ENCODE results near the gene RNF123. TPM values are rescaled to one million over a fixed set of nuclear protein-coding genes. Genes with fewer than 3 reads are reported as not detected.

RNF123 gene
- polyA plus RNA-seq, 1 of the 3 experiments (the other 2 are of a cell fraction) = 48.1 TPM

- TF ChIP-seq EP300 (IDR thresholded peaks at IDR 0.05; ENCODE audit: borderline replicate concordance in 1 of 2, low read depth in 1 of 2, low read length in 1 of 2) (no peak), MEF2A (IDR thresholded peaks at IDR 0.05; ENCODE audit: borderline replicate concordance, low read depth) (no peak), RFX5 (IDR thresholded peaks at IDR 0.05; ENCODE audit: low read length) (no peak), GABPA (IDR thresholded peaks at IDR 0.05; ENCODE audit: low read depth) (no peak), NRF1 (IDR thresholded peaks at IDR 0.05; ENCODE audit: low read depth, low read length) (no peak), REST (IDR thresholded peaks at IDR 0.05; ENCODE audit: low read depth, low read length) (no peak), TAF1 (IDR thresholded peaks at IDR 0.05; ENCODE audit: borderline replicate concordance, low read depth, low read length) (no peak)
- TF ChIP-seq, protein P1, sequence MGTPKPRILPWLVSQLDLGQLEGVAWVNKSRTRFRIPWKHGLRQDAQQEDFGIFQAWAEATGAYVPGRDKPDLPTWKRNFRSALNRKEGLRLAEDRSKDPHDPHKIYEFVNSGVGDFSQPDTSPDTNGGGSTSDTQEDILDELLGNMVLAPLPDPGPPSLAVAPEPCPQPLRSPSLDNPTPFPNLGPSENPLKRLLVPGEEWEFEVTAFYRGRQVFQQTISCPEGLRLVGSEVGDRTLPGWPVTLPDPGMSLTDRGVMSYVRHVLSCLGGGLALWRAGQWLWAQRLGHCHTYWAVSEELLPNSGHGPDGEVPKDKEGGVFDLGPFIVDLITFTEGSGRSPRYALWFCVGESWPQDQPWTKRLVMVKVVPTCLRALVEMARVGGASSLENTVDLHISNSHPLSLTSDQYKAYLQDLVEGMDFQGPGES (IDR thresholded peaks at IDR 0.05; ENCODE audit: low read depth, low read length) = no peak
- Histone ChIP-seq H3F3A (replicated peaks; ENCODE audit: insufficient read depth) (no peaks in the 10 kb centered on the region), H3K4me2 (no peak overlapping the region), H4K20me1 (ENCODE audit: insufficient read depth) (no peaks in the 10 kb centered on the region), H3K9me3 (no peaks in the 10 kb centered on the region), H3K79me2 (ENCODE audit: insufficient read depth) (no peaks in the 10 kb centered on the region), H3K27ac (ENCODE audit: low read depth in 2 of 2, low read length in 1 of 2) (no peak overlapping the region), H3K9me2 (no peaks in the 10 kb centered on the region), H3K27me3 (ENCODE audit: insufficient read depth) (no peaks in the 10 kb centered on the region), H3K4me3 (ENCODE audit: low read depth in 2 of 2, low read length in 1 of 2) (no peak overlapping the region), H2AFZ (ENCODE audit: low read depth) (no peak overlapping the region), H3K36me3 (replicated peaks in 1 of 2; ENCODE audit: control insufficient read depth in 1 of 2, insufficient read depth in 2 of 2, low read length in 1 of 2) (no peaks in the 10 kb centered on the region), H3K4me1 (ENCODE audit: control insufficient read depth in 1 of 2, insufficient read depth in 2 of 2, low read depth in 1 of 2, low read length in 1 of 2) (peaks cover 0 to 4% of the 10 kb centered on the region in 2 experiments; a peak in 1 of 4 replicates), H3K9ac (no peak overlapping the region)
- ChIA-PET CTCF (interaction anchor here (0.8 to 5.3 kb wide), 4 partner anchors 36 to 217 kb away, joined by 3 to 57 read pairs (median 3); no protein-coding TSS in a partner anchor), POLR2A (interaction anchor here (0.9 to 1.6 kb wide), 2 partner anchors 11 to 111 kb away, joined by 3 read pairs; partner anchors contain the start of gene BSN)
- DNase-seq = no peak
- WGBS (ENCODE audit: low lambda C conversion rate) = 95% methylated on average over 6 of the region's 6 CpGs
These were observed 23.4 kb upstream of the RNF123 start for GRCh38 chr3:49665822-49666519.

DNA sequence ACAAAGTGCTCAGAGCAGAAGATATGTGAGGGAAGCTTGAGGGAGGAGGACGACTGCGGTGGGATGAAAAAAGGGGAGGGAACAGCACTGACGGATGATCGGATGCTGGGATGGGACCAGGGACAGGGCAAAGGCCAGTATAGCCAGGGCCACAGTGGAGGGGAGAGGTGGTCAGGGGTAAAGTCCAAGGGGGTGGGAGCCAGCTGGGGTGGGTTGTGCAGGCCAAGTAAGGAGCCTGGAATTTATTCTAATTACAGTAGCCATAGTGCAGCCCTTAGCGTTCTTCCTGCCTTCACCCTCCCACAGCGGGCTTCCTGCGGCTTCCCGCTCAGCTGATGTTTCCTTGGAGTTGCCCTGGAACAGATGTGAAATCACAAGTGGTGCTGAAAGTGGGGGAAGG is 22.8 kb upstream of the RNF123 start:
- Histone ChIP-seq H3F3A (replicated peaks; ENCODE audit: insufficient read depth) (no peaks in the 10 kb centered on the region), H3K79me2 (ENCODE audit: insufficient read depth) (no peaks in the 10 kb centered on the region), H4K20me1 (ENCODE audit: insufficient read depth) (no peaks in the 10 kb centered on the region), H3K4me2 (no peak overlapping the region), H2AFZ (ENCODE audit: low read depth) (no peak overlapping the region), H3K9me3 (no peaks in the 10 kb centered on the region), H3K9ac (no peak overlapping the region), H3K27me3 (ENCODE audit: insufficient read depth) (no peaks in the 10 kb centered on the region), H3K4me3 (ENCODE audit: low read depth in 2 of 2, low read length in 1 of 2) (no peak overlapping the region), H3K9me2 (no peaks in the 10 kb centered on the region), H3K36me3 (replicated peaks in 1 of 2; ENCODE audit: control insufficient read depth in 1 of 2, insufficient read depth in 2 of 2, low read length in 1 of 2) (no peaks in the 10 kb centered on the region), H3K27ac (ENCODE audit: low read depth in 2 of 2, low read length in 1 of 2) (no peak overlapping the region), H3K4me1 (ENCODE audit: control insufficient read depth in 1 of 2, insufficient read depth in 2 of 2, low read depth in 1 of 2, low read length in 1 of 2) (peaks cover 0 to 4% of the 10 kb centered on the region in 2 experiments; a peak in 1 of 4 replicates)
- no peak for TF ChIP-seq NRF1 (IDR thresholded peaks at IDR 0.05; ENCODE audit: low read depth, low read length)
- no peak for TF ChIP-seq CHD2 (IDR thresholded peaks at IDR 0.05; ENCODE audit: low read length, partially characterized antibody)
- TF ChIP-seq, protein P1 (IDR thresholded peaks at IDR 0.05; ENCODE audit: low read depth, low read length) = no peak
- CTCF ChIA-PET = interaction anchor here (0.8 to 5.3 kb wide), 5 partner anchors 24 to 217 kb away, joined by 3 to 57 read pairs (median 3); no protein-coding TSS in a partner anchor
- POLR2A ChIA-PET = interaction anchor here (0.9 to 1.6 kb wide), 2 partner anchors 11 to 112 kb away, joined by 3 read pairs; partner anchors contain the start of gene BSN
- WGBS (ENCODE audit: low lambda C conversion rate) = 83% methylated on average over 8 of the region's 8 CpGs
- no peak for DNase-seq

Measured in SK-N-SH (cell line).